ENCODE data around the gene SLFNL1. TPM values are rescaled to one million over a fixed set of nuclear protein-coding genes. Genes with fewer than 3 reads are reported as not detected.
A peak's percentile ranks its signal among the peaks of the same experiment; 100 is the strongest.

SLFNL1 gene
- total and polyA plus RNA-seq, 2 donors (not counting 1 experiment from before 2014, with no cell fraction given), result 0.18 to 1.2 TPM

- no peak overlapping the region for H2AFZ ChIP-seq (ENCODE audit: insufficient read depth, low read depth, low read length, poor library complexity, severe bottlenecking)
- H4K20me1 ChIP-seq (ENCODE audit: control insufficient read depth, insufficient read depth, low read length, poor library complexity, severe bottlenecking), result no peaks in the 10 kb centered on the region
- WGBS (ENCODE audit: insufficient coverage), result 60% methylated on average over 1 of the region's 2 CpGs
- ATAC-seq (ENCODE audit: low read depth), result no peak
- no peak overlapping the region for H3K27ac ChIP-seq (ENCODE audit: low read length in 2 of 2)
- POLR2A ChIA-PET, result no interaction called here
- no peak overlapping the region for H3K4me3 ChIP-seq (ENCODE audit: control extremely low read depth in 1 of 5, extremely low read depth in 1 of 5, insufficient read depth in 1 of 5, low read depth in 2 of 5, low read length in 4 of 5)
- Mint-ChIP-seq H3K27me3 (no peaks in the 10 kb centered on the region), H3K27ac (peak overlapping the region; percentile 59), H3K9me3 (ENCODE audit: insufficient read depth) (no peaks in the 10 kb centered on the region), H3K4me3 (no peak overlapping the region), H3K4me1 (peaks cover 6% of the 10 kb centered on the region)
- H3K36me3 ChIP-seq (replicated peaks in 1 of 2; ENCODE audit: control extremely low read depth in 1 of 2, control insufficient read depth in 1 of 2, extremely low read depth in 1 of 2, insufficient read depth in 2 of 2, low read length in 1 of 2), result peaks cover 2 to 8% of the 10 kb centered on the region in 2 experiments
- H3K9me3 ChIP-seq (ENCODE audit: control extremely low read depth in 1 of 3, control insufficient read depth in 2 of 3, insufficient read depth in 1 of 3, low read length in 2 of 3), result no peaks in the 10 kb centered on the region
- CTCF ChIA-PET, result no interaction called here
- H3K27me3 ChIP-seq (replicated peaks in 1 of 4; ENCODE audit: control extremely low read depth in 1 of 4, control insufficient read depth in 3 of 4, insufficient read depth in 4 of 4, low read length in 3 of 4), result no peaks in the 10 kb centered on the region
- DNase-seq, result no peak
- H3K4me1 ChIP-seq (ENCODE audit: control insufficient read depth in 2 of 2, insufficient read depth in 2 of 2, low read length in 2 of 2), result peaks cover 0 to 4% of the 10 kb centered on the region in 2 donors
- intact Hi-C loops (cut with micrococcal nuclease), result no loop called here
- no peak overlapping the region for H3K9ac ChIP-seq (ENCODE audit: low read length)
- no peak overlapping the region for H3K4me2 ChIP-seq (replicated peaks; ENCODE audit: low read depth, low read length, poor library complexity, severe bottlenecking)
- no peaks in the 10 kb centered on the region for H3K79me2 ChIP-seq (ENCODE audit: control insufficient read depth, insufficient read depth, low read length)
- TF ChIP-seq EZH2 (IDR thresholded peaks at IDR 0.05; ENCODE audit: borderline replicate concordance, insufficient read depth, low read depth, low read length, poor library complexity, severe bottlenecking) (no peak), CTCF (IDR thresholded peaks at IDR 0.05) (no peak)
Measured at GRCh38 chr1:41053316-41053715, 31.8 kb upstream of the SLFNL1 start.

GRCh38 chr1:41051022-41051421 is 29.5 kb upstream of the SLFNL1 start:
- no peak overlapping the region for H3K4me3 ChIP-seq (ENCODE audit: control extremely low read depth in 1 of 5, extremely low read depth in 1 of 5, insufficient read depth in 1 of 5, low read depth in 2 of 5, low read length in 4 of 5)
- TF ChIP-seq CTCF (IDR thresholded peaks at IDR 0.05) (no peak), EZH2 (IDR thresholded peaks at IDR 0.05; ENCODE audit: borderline replicate concordance, insufficient read depth, low read depth, low read length, poor library complexity, severe bottlenecking) (no peak)
- Mint-ChIP-seq H3K4me3 (no peak overlapping the region), H3K27ac (no peak overlapping the region), H3K27me3 (no peaks in the 10 kb centered on the region), H3K9me3 (ENCODE audit: insufficient read depth) (no peaks in the 10 kb centered on the region), H3K4me1 (peaks cover 6% of the 10 kb centered on the region)
- ChIA-PET CTCF (no interaction called here), POLR2A (no interaction called here)
- H4K20me1 ChIP-seq (ENCODE audit: control insufficient read depth, insufficient read depth, low read length, poor library complexity, severe bottlenecking), result no peaks in the 10 kb centered on the region
- no peak overlapping the region for H3K27ac ChIP-seq (ENCODE audit: low read length in 2 of 2)
- H3K36me3 ChIP-seq (replicated peaks in 1 of 2; ENCODE audit: control extremely low read depth in 1 of 2, control insufficient read depth in 1 of 2, extremely low read depth in 1 of 2, insufficient read depth in 2 of 2, low read length in 1 of 2), result peaks cover 2 to 17% of the 10 kb centered on the region in 2 experiments
- no peak for ATAC-seq (ENCODE audit: low read depth)
- DNase-seq, result no peak
- H2AFZ ChIP-seq (ENCODE audit: insufficient read depth, low read depth, low read length, poor library complexity, severe bottlenecking), result no peak overlapping the region
- WGBS (ENCODE audit: insufficient coverage), result no CpG with 5 or more reads among the region's 1 CpG
- peaks cover 0 to 4% of the 10 kb centered on the region in 2 donors for H3K4me1 ChIP-seq (ENCODE audit: control insufficient read depth in 2 of 2, insufficient read depth in 2 of 2, low read length in 2 of 2)
- no peak overlapping the region for H3K4me2 ChIP-seq (replicated peaks; ENCODE audit: low read depth, low read length, poor library complexity, severe bottlenecking)
- no peaks in the 10 kb centered on the region for H3K9me3 ChIP-seq (ENCODE audit: control extremely low read depth in 1 of 3, control insufficient read depth in 2 of 3, insufficient read depth in 1 of 3, low read length in 2 of 3)
- H3K27me3 ChIP-seq (replicated peaks in 1 of 4; ENCODE audit: control extremely low read depth in 1 of 4, control insufficient read depth in 3 of 4, insufficient read depth in 4 of 4, low read length in 3 of 4), result no peaks in the 10 kb centered on the region
- H3K79me2 ChIP-seq (ENCODE audit: control insufficient read depth, insufficient read depth, low read length), result no peaks in the 10 kb centered on the region
- H3K9ac ChIP-seq (ENCODE audit: low read length), result no peak overlapping the region
- intact Hi-C loops (cut with micrococcal nuclease), result no loop called here

Measured in B cell (primary cell).